Gastroesophageal sphincter (tissue), 4 donors: ENCODE measurements around the gene ZNF516. TPM values are rescaled to one million over a fixed set of nuclear protein-coding genes. Genes with fewer than 3 reads are reported as not detected.

ENCODE experiments used
- ATAC-seq: fragments of 150-250 bp; one replicate; pipeline ENCODE4 v1.9.1; 2016; ENCODE audit warnings: mild to moderate bottlenecking, moderate library complexity
- H3K27ac ChIP-seq, 4 donors: fragments of 200-600 bp; sonication (generic) in 3 of 4; 1 replicate in 3 of 4; 2 replicates in 1 of 4; pipeline ENCODE4 v1.5.1; 2016 to 2019
- H3K27me3 ChIP-seq: fragments of 200-600 bp; sonication (generic); one replicate; pipeline ENCODE4 v1.5.1; 2019
- H3K36me3 ChIP-seq, 2 donors: fragments of 200-600 bp; sonication (generic); one replicate each; pipeline ENCODE4 v1.5.1; 2019; ENCODE audit warnings: control low read depth in 1 of 2
- H3K4me1 ChIP-seq, 3 donors: fragments of 200-600 bp; sonication (generic); 1 replicate in 2 of 3; 2 replicates in 1 of 3; pipeline ENCODE4 v1.5.1; 2016 to 2019; ENCODE audit warnings: control low read depth in 2 of 3
- H3K4me3 ChIP-seq, 2 donors: fragments of 200-600 bp; sonication (generic); one replicate each; pipeline ENCODE4 v1.5.1; 2019; ENCODE audit warnings: mild to moderate bottlenecking in 1 of 2, moderate library complexity in 1 of 2
- H3K9me3 ChIP-seq, 3 donors: fragments of 200-600 bp; sonication (generic); one replicate each; pipeline ENCODE4 v1.5.1; 2017 to 2019; ENCODE audit warnings: control low read depth in 2 of 3
- CTCF ChIP-seq, 4 experiments: fragments of 200-600 bp in 2 of 4; fragments of 450-650 bp in 2 of 4; sonication (generic) in 1 of 4; IDR thresholded peaks; one replicate each; pipeline ENCODE4 v1.5.1; 2017 to 2019; ENCODE audit warnings: antibody characterized with exemption in 4 of 4, mild to moderate bottlenecking in 2 of 4, moderate library complexity in 2 of 4
- EP300 ChIP-seq: sonication (generic); formaldehyde crosslinking; IDR thresholded peaks from one replicate; pipeline ENCODE4 v1.6.1; 2017; ENCODE audit warnings: antibody characterized with exemption, mild to moderate bottlenecking
- POLR2A ChIP-seq, 2 donors: fragments of 450-650 bp; IDR thresholded peaks; one replicate each; pipeline ENCODE4 v1.6.1; 2017; ENCODE audit warnings: antibody characterized with exemption in 2 of 2, mild to moderate bottlenecking in 2 of 2, moderate library complexity in 1 of 2
- POLR2AphosphoS5 ChIP-seq: sonication (generic); formaldehyde crosslinking; IDR thresholded peaks from one replicate; pipeline ENCODE4 v1.6.1; 2017; ENCODE audit warnings: antibody characterized with exemption
- WGBS, 2 donors: methylation state at CpG; one replicate each; pipeline ENCODE4 v1.1.5; 2018; ENCODE audit warnings: low coverage in 1 of 2; 5-methylcytosine and 5-hydroxymethylcytosine counted together
- total RNA-seq, 4 donors: library from RNA; depleted of rRNA; stranded (reverse); fragments of >200 nt; gene quantifications; one replicate each; pipeline ENCODE4 v1.1.0, GENCODE V29; 2016

Gene ZNF516
- total RNA-seq, 4 donors from 2014 or later: 17.8 to 43.8 (median 29.9) TPM

- H3K4me3 ChIP-seq: no peak overlapping the region
- 62 to 66% methylated on average over 5 to 9 of the region's 9 CpGs for WGBS, 2 donors
- no peak for TF ChIP-seq CTCF (IDR thresholded peaks at IDR 0.05)
- TF ChIP-seq POLR2AphosphoS5: no peak
- TF ChIP-seq POLR2A (IDR thresholded peaks at IDR 0.05): no peak
- TF ChIP-seq EP300: no peak
- ATAC-seq: peak; percentile 27
- H3K4me1 ChIP-seq: peaks cover 0 to 45% (median 20%) of the 10 kb centered on the region in 3 donors
- H3K9me3 ChIP-seq: no peaks in the 10 kb centered on the region
- no peaks in the 10 kb centered on the region for H3K36me3 ChIP-seq
- no peaks in the 10 kb centered on the region for H3K27me3 ChIP-seq
- H3K27ac ChIP-seq: peak overlapping the region in 2 of 4 donors; percentile 17 to 32
These were observed 106.1 kb downstream of the ZNF516 start for GRCh38 chr18:76388891-76389423.

- WGBS, 2 donors: 100% methylated on average over 1 of the region's 7 CpGs; no CpG with 5 or more reads in 1 of the 2 donors
- Histone ChIP-seq H3K27ac (peak overlapping the region in 1 of 4 donors; percentile 16), H3K27me3 (no peaks in the 10 kb centered on the region), H3K9me3 (no peaks in the 10 kb centered on the region), H3K4me3 (no peak overlapping the region), H3K36me3 (no peaks in the 10 kb centered on the region), H3K4me1 (peaks cover 0 to 52% (median 20%) of the 10 kb centered on the region in 3 donors)
- ATAC-seq: no peak
- TF ChIP-seq EP300: no peak
- no peak for TF ChIP-seq POLR2AphosphoS5
- TF ChIP-seq CTCF (IDR thresholded peaks at IDR 0.05): no peak
- no peak for TF ChIP-seq POLR2A (IDR thresholded peaks at IDR 0.05)
These were observed 106.8 kb downstream of the ZNF516 start for GRCh38 chr18:76388261-76388660.

GRCh38 chr18:76387608-76388007 lies 107.4 kb downstream of the ZNF516 start:
- H3K27ac ChIP-seq: no peak overlapping the region
- H3K27me3 ChIP-seq: no peaks in the 10 kb centered on the region
- 91 to 92% methylated on average over 4 to 8 of the region's 8 CpGs for WGBS, 2 donors
- TF ChIP-seq EP300 (no peak), CTCF (IDR thresholded peaks at IDR 0.05) (no peak), POLR2A (IDR thresholded peaks at IDR 0.05) (no peak), POLR2AphosphoS5 (no peak)
- no peaks in the 10 kb centered on the region for H3K9me3 ChIP-seq
- ATAC-seq: no peak
- no peak overlapping the region for H3K4me3 ChIP-seq
- H3K4me1 ChIP-seq: peaks cover 0 to 56% (median 20%) of the 10 kb centered on the region in 3 donors
- no peaks in the 10 kb centered on the region for H3K36me3 ChIP-seq

- 73 to 100% methylated on average over 1 to 3 of the region's 13 CpGs for WGBS, 2 donors
These were observed 108.2 kb downstream of the ZNF516 start for GRCh38 chr18:76386886-76387285.

More at GRCh38 chr18:76386886-76387285, 108.2 kb downstream of the ZNF516 start:
- no peaks in the 10 kb centered on the region for H3K9me3 ChIP-seq
- H3K36me3 ChIP-seq: no peaks in the 10 kb centered on the region
- H3K4me3 ChIP-seq: no peak overlapping the region
- no peak for TF ChIP-seq CTCF (IDR thresholded peaks at IDR 0.05)
- TF ChIP-seq POLR2AphosphoS5: no peak
- TF ChIP-seq POLR2A (IDR thresholded peaks at IDR 0.05): no peak
- TF ChIP-seq EP300: no peak
- H3K27me3 ChIP-seq: no peaks in the 10 kb centered on the region
- H3K27ac ChIP-seq: no peak overlapping the region
- ATAC-seq: no peak
- peaks cover 0 to 48% (median 20%) of the 10 kb centered on the region in 3 donors for H3K4me1 ChIP-seq
